Choroid plexus epithelial cell (primary cell): ENCODE results near the gene LDB1.

Source experiments
- DNase-seq: peaks from one replicate; pipeline ENCODE4 v3.0.0-alpha.2; 2010; ENCODE audit warnings: low read depth
- H3K4me3 ChIP-seq: 2 replicates; pipeline ENCODE4 v1.5.1; 2011; ENCODE audit warnings: low read depth, mild to moderate bottlenecking, control low read depth, low read length, moderate library complexity
- CTCF ChIP-seq: conservative IDR thresholded peaks from 2 replicates; pipeline ENCODE4 v1.5.1; 2011; ENCODE audit warnings: low read depth, mild to moderate bottlenecking, control low read depth, inconsistent platforms, low read length, moderate library complexity

Gene LDB1

GRCh38 chr10:102059987-102060386 lies 60.2 kb downstream of the LDB1 start:
- H3K4me3 ChIP-seq, result no peak overlapping the region
- no peak for TF ChIP-seq CTCF
- no peak for DNase-seq
